Keratinocyte (primary cell): Measurements from ENCODE around the gene LRBA. TPM values are rescaled to one million over a fixed set of nuclear protein-coding genes. Genes with fewer than 3 reads are reported as not detected.

Experiments
- DNase-seq: peaks from one replicate; pipeline ENCODE4 v3.0.0-alpha.2; 2011; ENCODE audit warnings: low read depth, missing footprints, low spot score
- FAIRE-seq: peaks from 2 replicates; lab custom pipeline; 2011; peaks lifted over from hg19 to GRCh38; lab: Jason Lieb, UNC
- H2AFZ ChIP-seq: 2 replicates; pipeline ENCODE4 v1.6.0; 2012; ENCODE audit warnings: low read length, control low read depth, inconsistent platforms; ENCODE audit not compliant: control insufficient read depth
- H3K27ac ChIP-seq: 2 replicates; pipeline ENCODE4 v1.5.1; 2011; ENCODE audit warnings: low read length; ENCODE audit not compliant: control insufficient read depth, insufficient read depth
- H3K27me3 ChIP-seq: 3 replicates; pipeline ENCODE4 v1.6.0; 2011; ENCODE audit warnings: low read length; ENCODE audit not compliant: control insufficient read depth, insufficient read depth; ENCODE audit errors: extremely low read depth
- H3K36me3 ChIP-seq, 2 experiments: 2 replicates in 1 of 2; 3 replicates in 1 of 2; pipeline ENCODE4 v1.5.1; 2011; ENCODE audit warnings: low read length in 2 of 2, mild to moderate bottlenecking in 1 of 2; ENCODE audit not compliant: control insufficient read depth in 2 of 2, insufficient read depth in 2 of 2; ENCODE audit errors: extremely low read depth in 1 of 2
- H3K4me1 ChIP-seq: 3 replicates; pipeline ENCODE4 v1.5.1; 2011; ENCODE audit warnings: low read length; ENCODE audit not compliant: control insufficient read depth, insufficient read depth; ENCODE audit errors: extremely low read depth
- H3K4me2 ChIP-seq: 3 replicates; pipeline ENCODE4 v1.6.0; 2011; ENCODE audit warnings: low read depth, low read length; ENCODE audit not compliant: control insufficient read depth, insufficient read depth; ENCODE audit errors: extremely low read depth
- H3K4me3 ChIP-seq, 3 experiments: fragments of 200-600 bp in 1 of 3; sonication (generic) in 1 of 3; 2 replicates in 2 of 3; 3 replicates in 1 of 3; pipeline ENCODE4 v1.5.1; 2011 to 2016; ENCODE audit warnings: low read length in 3 of 3, mild to moderate bottlenecking in 3 of 3, control low read depth in 2 of 3, inconsistent platforms in 1 of 3, low read depth in 1 of 3, mixed read lengths in 1 of 3, mixed run types in 1 of 3, moderate library complexity in 1 of 3; ENCODE audit not compliant: control insufficient read depth in 2 of 3, insufficient read depth in 2 of 3; ENCODE audit errors: extremely low read depth in 1 of 3
- H3K79me2 ChIP-seq: 2 replicates; pipeline ENCODE4 v1.6.0; 2012; ENCODE audit warnings: low read length; ENCODE audit not compliant: control insufficient read depth, insufficient read depth
- H3K9ac ChIP-seq: 3 replicates; pipeline ENCODE4 v1.6.0; 2011; ENCODE audit warnings: low read length; ENCODE audit not compliant: control insufficient read depth, insufficient read depth; ENCODE audit errors: extremely low read depth
- H3K9me1 ChIP-seq: 3 replicates; pipeline ENCODE4 v1.6.0; 2011; ENCODE audit warnings: low read length; ENCODE audit not compliant: control insufficient read depth, insufficient read depth; ENCODE audit errors: extremely low read depth
- H3K9me3 ChIP-seq: 2 replicates; pipeline ENCODE4 v1.5.1; 2012; ENCODE audit warnings: low read depth, low read length; ENCODE audit not compliant: control insufficient read depth
- H4K20me1 ChIP-seq: 3 replicates; pipeline ENCODE4 v1.6.0; 2011; ENCODE audit warnings: low read length; ENCODE audit not compliant: control insufficient read depth, insufficient read depth; ENCODE audit errors: extremely low read depth
- EZH2 ChIP-seq: IDR thresholded peaks from one replicate; pipeline ENCODE4 v1.6.1; 2012; ENCODE audit warnings: inconsistent platforms, mild to moderate bottlenecking, low read length, moderate library complexity
- dilution Hi-C: fragments of 300-500 bp; cut with MboI; formaldehyde crosslinking; loops from one replicate; pipeline ENCODE4 v1.7.0; 2020; ENCODE audit warnings: low sequenced_read_pairs; ENCODE audit not compliant: extremely low pct_ligation_motif_present
- polyA plus RNA-seq, 5 experiments: library from polyadenylated mRNA; depleted of rRNA in 3 of 5; stranded (reverse) in 3 of 5; stranded (forward) in 1 of 5; unstranded in 1 of 5; fragments of >200 nt; gene quantifications; 1 replicate in 1 of 5; 2 replicates in 3 of 5; 3 replicates in 1 of 5; pipeline versions ENCODE4 v1.2.1 to v1.2.3, GENCODE V29; 2011 to 2012; ENCODE audit warnings: missing spikeins in 2 of 5, low read depth in 1 of 5, low replicate concordance in 1 of 5
- TF ChIP-seq, protein P1 (sequence below), 3 experiments: IDR thresholded peaks in 1 of 3; conservative IDR thresholded peaks in 1 of 3; optimal IDR thresholded peaks in 1 of 3; 2 replicates in 2 of 3; 3 replicates in 1 of 3; pipeline versions ENCODE3 to v1.5.1; 2011; ENCODE audit warnings: low read length in 3 of 3, mild to moderate bottlenecking in 3 of 3, moderate library complexity in 2 of 3, control low read depth in 1 of 3, inconsistent platforms in 1 of 3; ENCODE audit not compliant: insufficient read depth in 2 of 3; ENCODE audit errors: extremely low read depth in 1 of 3

Gene LRBA
- polyA plus RNA-seq, 1 donor (not counting 4 experiments of a cell fraction or from before 2014, with no cell fraction given) = 35.6 TPM

DNA sequence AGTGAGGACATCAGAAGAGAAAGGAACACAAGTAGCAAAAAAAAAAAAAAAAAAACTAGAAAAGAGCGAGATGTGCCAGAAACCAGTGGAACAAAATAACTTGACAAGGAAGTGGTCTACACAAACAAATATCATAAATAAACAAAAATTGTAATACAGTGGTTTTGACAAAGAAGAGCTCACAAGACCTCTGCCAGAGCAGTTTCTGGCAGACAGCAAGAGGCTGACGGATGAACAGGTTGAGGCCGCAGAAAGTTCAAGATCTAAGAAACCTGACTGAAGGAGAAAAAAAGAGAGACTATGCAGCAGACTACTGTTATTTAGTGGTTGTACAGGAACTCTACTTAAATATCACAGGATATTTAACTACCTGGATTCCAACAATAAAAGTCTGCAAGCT lies 367.0 kb downstream of the LRBA start:
- FAIRE-seq = no peak
- no peak overlapping the region for H3K27ac ChIP-seq
- no peak for DNase-seq
- no peaks in the 10 kb centered on the region for H3K4me1 ChIP-seq
- no peaks in the 10 kb centered on the region for H3K36me3 ChIP-seq
- no peaks in the 10 kb centered on the region for H3K9me1 ChIP-seq
- H3K27me3 ChIP-seq = no peaks in the 10 kb centered on the region
- TF ChIP-seq, protein P1, sequence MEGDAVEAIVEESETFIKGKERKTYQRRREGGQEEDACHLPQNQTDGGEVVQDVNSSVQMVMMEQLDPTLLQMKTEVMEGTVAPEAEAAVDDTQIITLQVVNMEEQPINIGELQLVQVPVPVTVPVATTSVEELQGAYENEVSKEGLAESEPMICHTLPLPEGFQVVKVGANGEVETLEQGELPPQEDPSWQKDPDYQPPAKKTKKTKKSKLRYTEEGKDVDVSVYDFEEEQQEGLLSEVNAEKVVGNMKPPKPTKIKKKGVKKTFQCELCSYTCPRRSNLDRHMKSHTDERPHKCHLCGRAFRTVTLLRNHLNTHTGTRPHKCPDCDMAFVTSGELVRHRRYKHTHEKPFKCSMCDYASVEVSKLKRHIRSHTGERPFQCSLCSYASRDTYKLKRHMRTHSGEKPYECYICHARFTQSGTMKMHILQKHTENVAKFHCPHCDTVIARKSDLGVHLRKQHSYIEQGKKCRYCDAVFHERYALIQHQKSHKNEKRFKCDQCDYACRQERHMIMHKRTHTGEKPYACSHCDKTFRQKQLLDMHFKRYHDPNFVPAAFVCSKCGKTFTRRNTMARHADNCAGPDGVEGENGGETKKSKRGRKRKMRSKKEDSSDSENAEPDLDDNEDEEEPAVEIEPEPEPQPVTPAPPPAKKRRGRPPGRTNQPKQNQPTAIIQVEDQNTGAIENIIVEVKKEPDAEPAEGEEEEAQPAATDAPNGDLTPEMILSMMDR (optimal IDR thresholded peaks at IDR 0.05 in 1 of 3, IDR thresholded peaks at IDR 0.05 in 1 of 3, conservative IDR thresholded peaks at IDR 0.05 in 1 of 3; ENCODE audit: extremely low read depth in 1 of 3, insufficient read depth in 2 of 3, low read length in 3 of 3) = no peak
- TF ChIP-seq EZH2 = no peak
- H3K9ac ChIP-seq = no peak overlapping the region
- H2AFZ ChIP-seq = no peak overlapping the region
- dilution Hi-C loops = no loop called here
- H3K9me3 ChIP-seq = no peaks in the 10 kb centered on the region
- H3K4me3 ChIP-seq = no peak overlapping the region
- no peaks in the 10 kb centered on the region for H3K79me2 ChIP-seq
- no peak overlapping the region for H3K4me2 ChIP-seq
- no peaks in the 10 kb centered on the region for H4K20me1 ChIP-seq

DNA sequence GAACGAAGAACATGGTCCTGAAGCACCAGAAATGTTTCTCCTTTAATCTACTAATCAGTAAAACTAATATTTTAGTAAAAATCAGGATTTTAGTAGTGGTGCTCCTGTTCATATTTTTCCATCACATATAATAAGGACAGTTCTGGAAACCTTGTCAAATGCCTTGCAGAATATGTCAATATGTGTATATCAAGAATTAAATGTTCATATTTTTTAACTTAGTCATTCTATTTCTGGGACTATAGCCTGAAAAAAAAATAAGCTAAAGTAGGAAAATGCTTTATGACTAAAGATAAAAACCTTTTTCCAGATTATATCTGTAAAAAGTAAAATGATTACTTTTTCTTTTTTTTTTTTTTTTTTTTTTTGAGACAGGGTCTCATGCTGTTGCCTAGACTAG lies 368.1 kb downstream of the LRBA start:
- no peak overlapping the region for H2AFZ ChIP-seq
- no peak for DNase-seq
- H3K27ac ChIP-seq = no peak overlapping the region
- no peak for FAIRE-seq
- no peaks in the 10 kb centered on the region for H3K4me1 ChIP-seq
- no peaks in the 10 kb centered on the region for H3K36me3 ChIP-seq
- H3K4me2 ChIP-seq = no peak overlapping the region
- H4K20me1 ChIP-seq = no peaks in the 10 kb centered on the region
- H3K4me3 ChIP-seq = no peak overlapping the region
- no peaks in the 10 kb centered on the region for H3K79me2 ChIP-seq
- TF ChIP-seq, protein P1 (optimal IDR thresholded peaks at IDR 0.05 in 1 of 3, IDR thresholded peaks at IDR 0.05 in 1 of 3, conservative IDR thresholded peaks at IDR 0.05 in 1 of 3; ENCODE audit: extremely low read depth in 1 of 3, insufficient read depth in 2 of 3, low read length in 3 of 3) = no peak
- no peak for TF ChIP-seq EZH2
- dilution Hi-C loops = no loop called here
- H3K9me1 ChIP-seq = no peaks in the 10 kb centered on the region
- no peak overlapping the region for H3K9ac ChIP-seq
- H3K27me3 ChIP-seq = no peaks in the 10 kb centered on the region
- no peaks in the 10 kb centered on the region for H3K9me3 ChIP-seq
